Esophagus muscularis mucosa (tissue), 3 donors: ENCODE measurements around the gene KRTAP10-11.

Experiments
- POLR2A ChIP-seq: fragments of 450-650 bp; IDR thresholded peaks from one replicate; pipeline ENCODE4 v1.6.1; 2017; ENCODE audit warnings: antibody characterized with exemption, moderate library complexity, mild to moderate bottlenecking, low read depth
- POLR2AphosphoS5 ChIP-seq, 2 donors: sonication (generic); formaldehyde crosslinking; IDR thresholded peaks; one replicate each; pipeline ENCODE4 v1.6.1; 2017; ENCODE audit warnings: antibody characterized with exemption in 2 of 2
- TF ChIP-seq, protein P1 (sequence below), 3 experiments: fragments of 200-600 bp in 2 of 3; fragments of 450-650 bp in 1 of 3; sonication (generic) in 2 of 3; IDR thresholded peaks; one replicate each; pipeline ENCODE4 v1.5.1; 2017 to 2019; ENCODE audit warnings: antibody characterized with exemption in 3 of 3, mild to moderate bottlenecking in 2 of 3, moderate library complexity in 1 of 3

DNA sequence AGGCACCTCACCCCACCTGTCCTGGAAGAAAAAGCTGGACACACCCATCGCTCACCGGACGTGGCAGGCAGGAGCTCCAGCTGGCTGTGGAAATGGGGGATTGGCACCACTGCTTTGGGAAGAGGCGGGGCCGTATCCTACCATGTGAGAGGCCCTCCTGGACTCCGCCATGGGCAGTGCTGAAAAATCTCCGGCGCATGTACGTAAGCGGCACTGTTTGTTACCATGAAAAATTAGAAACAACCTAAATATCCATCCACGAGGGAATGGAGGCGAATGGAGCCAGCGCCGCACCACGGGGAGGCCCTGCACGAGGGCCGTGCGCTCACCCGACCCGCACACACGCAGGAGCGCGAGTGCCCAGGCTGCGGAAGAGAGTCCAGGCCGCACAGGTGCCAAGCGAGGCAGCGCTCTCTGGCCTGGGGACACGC lies 31.2 kb upstream of the KRTAP10-11 start:
- TF ChIP-seq POLR2AphosphoS5 (IDR thresholded peaks at IDR 0.05) (no peak), POLR2A (no peak)
- TF ChIP-seq, protein P1, sequence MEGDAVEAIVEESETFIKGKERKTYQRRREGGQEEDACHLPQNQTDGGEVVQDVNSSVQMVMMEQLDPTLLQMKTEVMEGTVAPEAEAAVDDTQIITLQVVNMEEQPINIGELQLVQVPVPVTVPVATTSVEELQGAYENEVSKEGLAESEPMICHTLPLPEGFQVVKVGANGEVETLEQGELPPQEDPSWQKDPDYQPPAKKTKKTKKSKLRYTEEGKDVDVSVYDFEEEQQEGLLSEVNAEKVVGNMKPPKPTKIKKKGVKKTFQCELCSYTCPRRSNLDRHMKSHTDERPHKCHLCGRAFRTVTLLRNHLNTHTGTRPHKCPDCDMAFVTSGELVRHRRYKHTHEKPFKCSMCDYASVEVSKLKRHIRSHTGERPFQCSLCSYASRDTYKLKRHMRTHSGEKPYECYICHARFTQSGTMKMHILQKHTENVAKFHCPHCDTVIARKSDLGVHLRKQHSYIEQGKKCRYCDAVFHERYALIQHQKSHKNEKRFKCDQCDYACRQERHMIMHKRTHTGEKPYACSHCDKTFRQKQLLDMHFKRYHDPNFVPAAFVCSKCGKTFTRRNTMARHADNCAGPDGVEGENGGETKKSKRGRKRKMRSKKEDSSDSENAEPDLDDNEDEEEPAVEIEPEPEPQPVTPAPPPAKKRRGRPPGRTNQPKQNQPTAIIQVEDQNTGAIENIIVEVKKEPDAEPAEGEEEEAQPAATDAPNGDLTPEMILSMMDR (IDR thresholded peaks at IDR 0.05) = no peak
